ENCODE results near the gene MAGI2.

MAGI2 gene

DNA sequence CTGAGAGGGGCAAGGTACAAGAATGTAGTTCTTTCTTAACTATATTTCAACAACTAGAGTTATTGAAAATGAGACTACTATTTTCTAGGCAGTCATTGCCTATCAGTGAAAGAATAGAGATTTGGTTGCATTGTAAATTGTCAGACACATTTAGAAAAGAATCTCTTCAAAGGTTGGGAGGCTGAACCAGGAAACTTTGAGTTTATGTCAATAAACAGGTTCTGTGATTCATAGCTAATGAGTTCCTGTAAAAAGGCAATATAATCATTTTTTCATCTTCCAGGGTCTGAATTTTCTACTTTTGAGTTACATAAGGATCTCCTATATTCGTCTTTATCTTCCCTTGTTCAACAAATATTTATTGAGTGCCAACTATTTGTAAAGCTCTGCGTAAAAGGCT is 47.1 kb downstream of the MAGI2 start:
- Histone ChIP-seq H3K9me3 (ENCODE audit: insufficient read depth, low read length, severe bottlenecking) (no peaks in the 10 kb centered on the region), H3K79me2 (ENCODE audit: insufficient read depth, low read length) (no peaks in the 10 kb centered on the region), H3K4me2 (ENCODE audit: insufficient read depth, low read length) (no peak overlapping the region), H3K27ac (ENCODE audit: low read length) (no peak overlapping the region), H3K4me1 (ENCODE audit: insufficient read depth, low read length) (no peaks in the 10 kb centered on the region), H3K36me3 (ENCODE audit: insufficient read depth, low read length) (no peaks in the 10 kb centered on the region), H4K20me1 (ENCODE audit: insufficient read depth, low read length) (no peaks in the 10 kb centered on the region), H3K4me3 (ENCODE audit: low read depth in 1 of 2, low read length in 2 of 2) (no peak overlapping the region), H3K27me3 (ENCODE audit: insufficient read depth, low read length, poor library complexity) (no peaks in the 10 kb centered on the region), H3K9ac (ENCODE audit: low read depth, low read length) (no peak overlapping the region), H2AFZ (ENCODE audit: low read depth, low read length) (no peak overlapping the region)
- TF ChIP-seq EZH2 (IDR thresholded peaks at IDR 0.05; ENCODE audit: borderline replicate concordance, low read depth, low read length, severe bottlenecking) = no peak
- TF ChIP-seq, protein P1, sequence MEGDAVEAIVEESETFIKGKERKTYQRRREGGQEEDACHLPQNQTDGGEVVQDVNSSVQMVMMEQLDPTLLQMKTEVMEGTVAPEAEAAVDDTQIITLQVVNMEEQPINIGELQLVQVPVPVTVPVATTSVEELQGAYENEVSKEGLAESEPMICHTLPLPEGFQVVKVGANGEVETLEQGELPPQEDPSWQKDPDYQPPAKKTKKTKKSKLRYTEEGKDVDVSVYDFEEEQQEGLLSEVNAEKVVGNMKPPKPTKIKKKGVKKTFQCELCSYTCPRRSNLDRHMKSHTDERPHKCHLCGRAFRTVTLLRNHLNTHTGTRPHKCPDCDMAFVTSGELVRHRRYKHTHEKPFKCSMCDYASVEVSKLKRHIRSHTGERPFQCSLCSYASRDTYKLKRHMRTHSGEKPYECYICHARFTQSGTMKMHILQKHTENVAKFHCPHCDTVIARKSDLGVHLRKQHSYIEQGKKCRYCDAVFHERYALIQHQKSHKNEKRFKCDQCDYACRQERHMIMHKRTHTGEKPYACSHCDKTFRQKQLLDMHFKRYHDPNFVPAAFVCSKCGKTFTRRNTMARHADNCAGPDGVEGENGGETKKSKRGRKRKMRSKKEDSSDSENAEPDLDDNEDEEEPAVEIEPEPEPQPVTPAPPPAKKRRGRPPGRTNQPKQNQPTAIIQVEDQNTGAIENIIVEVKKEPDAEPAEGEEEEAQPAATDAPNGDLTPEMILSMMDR (IDR thresholded peaks at IDR 0.05; ENCODE audit: borderline replicate concordance, extremely low read depth, low read length, poor library complexity, severe bottlenecking) = no peak
- ATAC-seq (ENCODE audit: insufficient read depth, low read depth) (no peak), DNase-seq (no peak)

DNA sequence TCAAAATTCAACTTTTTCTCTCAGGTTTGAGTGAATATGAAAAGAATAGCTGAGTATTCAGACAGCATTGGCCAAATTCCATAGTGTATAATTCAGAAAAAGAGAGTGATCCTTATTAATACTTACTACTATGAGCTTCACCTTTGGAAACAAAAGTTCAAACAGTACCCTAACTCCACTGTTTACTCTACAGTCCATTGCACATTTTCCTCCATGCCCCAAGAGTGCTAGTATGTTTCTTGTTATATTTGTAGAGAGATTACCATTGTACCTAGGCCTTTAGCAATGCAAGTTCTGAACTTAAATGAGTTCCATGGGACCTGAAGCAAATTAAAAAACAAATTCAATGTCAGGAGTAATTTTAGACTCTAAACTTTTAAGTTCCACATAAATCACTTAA is 48.1 kb downstream of the MAGI2 start:
- no peak for ATAC-seq (ENCODE audit: insufficient read depth, low read depth)
- no peak overlapping the region for H3K9ac ChIP-seq (ENCODE audit: low read depth, low read length)
- no peaks in the 10 kb centered on the region for H3K79me2 ChIP-seq (ENCODE audit: insufficient read depth, low read length)
- H3K4me1 ChIP-seq (ENCODE audit: insufficient read depth, low read length) = no peaks in the 10 kb centered on the region
- H2AFZ ChIP-seq (ENCODE audit: low read depth, low read length) = no peak overlapping the region
- TF ChIP-seq, protein P1 (IDR thresholded peaks at IDR 0.05; ENCODE audit: borderline replicate concordance, extremely low read depth, low read length, poor library complexity, severe bottlenecking) = no peak
- no peak for TF ChIP-seq EZH2 (IDR thresholded peaks at IDR 0.05; ENCODE audit: borderline replicate concordance, low read depth, low read length, severe bottlenecking)
- no peak overlapping the region for H3K4me3 ChIP-seq (ENCODE audit: low read depth in 1 of 2, low read length in 2 of 2)
- H3K9me3 ChIP-seq (ENCODE audit: insufficient read depth, low read length, severe bottlenecking) = no peaks in the 10 kb centered on the region
- H3K27ac ChIP-seq (ENCODE audit: low read length) = no peak overlapping the region
- H3K36me3 ChIP-seq (ENCODE audit: insufficient read depth, low read length) = no peaks in the 10 kb centered on the region
- no peak overlapping the region for H3K4me2 ChIP-seq (ENCODE audit: insufficient read depth, low read length)
- H3K27me3 ChIP-seq (ENCODE audit: insufficient read depth, low read length, poor library complexity) = no peaks in the 10 kb centered on the region
- no peak for DNase-seq
- no peaks in the 10 kb centered on the region for H4K20me1 ChIP-seq (ENCODE audit: insufficient read depth, low read length)

DNA sequence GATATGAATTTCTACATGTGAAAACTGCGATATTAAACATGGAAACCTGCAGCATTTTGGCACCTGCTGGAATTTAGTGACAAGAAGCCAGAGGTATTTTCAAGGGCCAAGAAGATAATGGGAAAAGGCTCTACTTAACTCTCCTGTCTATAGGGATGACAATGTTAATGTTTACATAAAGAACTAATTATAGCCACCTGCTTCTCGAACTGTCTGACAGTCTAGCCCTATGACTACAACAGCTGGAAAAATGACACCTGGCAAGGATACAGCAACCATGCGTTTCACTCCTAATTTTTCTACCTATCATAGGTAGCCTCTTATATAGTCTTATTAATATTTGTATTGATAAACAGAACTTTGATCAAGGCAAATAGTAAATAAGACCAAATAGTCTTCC is 49.6 kb downstream of the MAGI2 start:
- Histone ChIP-seq H3K4me1 (ENCODE audit: insufficient read depth, low read length) (no peaks in the 10 kb centered on the region), H2AFZ (ENCODE audit: low read depth, low read length) (no peak overlapping the region), H3K9ac (ENCODE audit: low read depth, low read length) (no peak overlapping the region), H4K20me1 (ENCODE audit: insufficient read depth, low read length) (no peaks in the 10 kb centered on the region), H3K27me3 (ENCODE audit: insufficient read depth, low read length, poor library complexity) (no peaks in the 10 kb centered on the region), H3K36me3 (ENCODE audit: insufficient read depth, low read length) (no peaks in the 10 kb centered on the region), H3K79me2 (ENCODE audit: insufficient read depth, low read length) (no peaks in the 10 kb centered on the region), H3K9me3 (ENCODE audit: insufficient read depth, low read length, severe bottlenecking) (no peaks in the 10 kb centered on the region), H3K4me2 (ENCODE audit: insufficient read depth, low read length) (no peak overlapping the region), H3K4me3 (ENCODE audit: low read depth in 1 of 2, low read length in 2 of 2) (no peak overlapping the region), H3K27ac (ENCODE audit: low read length) (no peak overlapping the region)
- no peak for TF ChIP-seq EZH2 (IDR thresholded peaks at IDR 0.05; ENCODE audit: borderline replicate concordance, low read depth, low read length, severe bottlenecking)
- TF ChIP-seq, protein P1 (IDR thresholded peaks at IDR 0.05; ENCODE audit: borderline replicate concordance, extremely low read depth, low read length, poor library complexity, severe bottlenecking) = no peak
- DNase-seq = no peak
- no peak for ATAC-seq (ENCODE audit: insufficient read depth, low read depth)

DNA sequence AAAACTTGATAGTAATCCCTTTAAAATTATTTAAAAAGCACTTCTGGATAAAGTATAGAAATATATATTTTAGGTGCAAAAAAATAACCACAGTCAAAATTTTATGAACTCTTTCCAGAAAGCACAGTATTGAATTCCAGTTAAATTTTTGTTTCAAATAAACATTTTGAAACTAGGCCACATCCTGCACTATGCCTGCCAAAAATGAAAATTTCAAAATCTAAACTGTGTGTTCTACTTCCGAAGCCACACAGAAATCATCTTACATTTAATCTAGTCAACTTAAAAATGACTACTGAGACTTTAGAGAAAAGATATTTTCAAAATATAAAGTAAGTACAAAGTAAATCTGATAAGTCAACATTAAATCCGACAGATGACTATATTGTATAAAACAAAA is 50.0 kb downstream of the MAGI2 start:
- no peak for DNase-seq
- Histone ChIP-seq H3K4me1 (ENCODE audit: insufficient read depth, low read length) (no peaks in the 10 kb centered on the region), H2AFZ (ENCODE audit: low read depth, low read length) (no peak overlapping the region), H3K79me2 (ENCODE audit: insufficient read depth, low read length) (no peaks in the 10 kb centered on the region), H3K27ac (ENCODE audit: low read length) (no peak overlapping the region), H3K9me3 (ENCODE audit: insufficient read depth, low read length, severe bottlenecking) (no peaks in the 10 kb centered on the region), H3K4me2 (ENCODE audit: insufficient read depth, low read length) (no peak overlapping the region), H4K20me1 (ENCODE audit: insufficient read depth, low read length) (no peaks in the 10 kb centered on the region), H3K27me3 (ENCODE audit: insufficient read depth, low read length, poor library complexity) (no peaks in the 10 kb centered on the region), H3K4me3 (ENCODE audit: low read depth in 1 of 2, low read length in 2 of 2) (no peak overlapping the region), H3K36me3 (ENCODE audit: insufficient read depth, low read length) (no peaks in the 10 kb centered on the region), H3K9ac (ENCODE audit: low read depth, low read length) (no peak overlapping the region)
- ATAC-seq (ENCODE audit: insufficient read depth, low read depth) = no peak
- TF ChIP-seq, protein P1 (IDR thresholded peaks at IDR 0.05; ENCODE audit: borderline replicate concordance, extremely low read depth, low read length, poor library complexity, severe bottlenecking) = no peak
- TF ChIP-seq EZH2 (IDR thresholded peaks at IDR 0.05; ENCODE audit: borderline replicate concordance, low read depth, low read length, severe bottlenecking) = no peak

Measured in DND-41 (cell line).